Measurements from ENCODE around the gene MDH1. TPM values are rescaled to one million over a fixed set of nuclear protein-coding genes. Genes with fewer than 3 reads are reported as not detected.

The MDH1 gene
- total and polyA plus RNA-seq, 4 donors, result 75.6 to 210 (median 118) TPM

DNA sequence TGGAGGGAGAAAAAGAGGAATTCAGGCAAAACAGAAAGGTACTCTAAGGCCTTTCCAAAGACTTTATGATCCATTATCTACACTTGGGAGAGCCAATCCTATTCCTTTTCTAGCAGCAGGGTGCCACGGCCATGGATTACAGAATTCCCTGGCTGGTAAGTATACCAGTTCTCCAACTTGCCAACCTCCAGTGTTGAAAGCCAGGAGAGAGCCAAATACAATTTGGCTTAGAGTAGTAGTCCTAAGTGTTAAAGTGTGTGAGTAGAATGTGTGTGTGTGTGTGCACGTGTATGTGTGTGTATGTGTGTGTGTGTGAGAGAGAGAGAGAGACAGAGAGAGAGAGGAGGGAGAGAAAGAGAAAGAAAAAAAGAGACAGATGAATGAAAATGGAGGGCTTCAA lies 43.7 kb upstream of the MDH1 start:
- no peak overlapping the region for H3K27ac ChIP-seq (ENCODE audit: low read depth in 1 of 2, low read length in 2 of 2)
- H3K9ac ChIP-seq (ENCODE audit: low read depth in 1 of 2, low read length in 2 of 2), result no peak overlapping the region
- no peaks in the 10 kb centered on the region for H3K4me1 ChIP-seq (ENCODE audit: control insufficient read depth in 4 of 4, insufficient read depth in 4 of 4, low read length in 3 of 4)
- no peak for DNase-seq (ENCODE audit: low spot score)
- TF ChIP-seq, protein P1, sequence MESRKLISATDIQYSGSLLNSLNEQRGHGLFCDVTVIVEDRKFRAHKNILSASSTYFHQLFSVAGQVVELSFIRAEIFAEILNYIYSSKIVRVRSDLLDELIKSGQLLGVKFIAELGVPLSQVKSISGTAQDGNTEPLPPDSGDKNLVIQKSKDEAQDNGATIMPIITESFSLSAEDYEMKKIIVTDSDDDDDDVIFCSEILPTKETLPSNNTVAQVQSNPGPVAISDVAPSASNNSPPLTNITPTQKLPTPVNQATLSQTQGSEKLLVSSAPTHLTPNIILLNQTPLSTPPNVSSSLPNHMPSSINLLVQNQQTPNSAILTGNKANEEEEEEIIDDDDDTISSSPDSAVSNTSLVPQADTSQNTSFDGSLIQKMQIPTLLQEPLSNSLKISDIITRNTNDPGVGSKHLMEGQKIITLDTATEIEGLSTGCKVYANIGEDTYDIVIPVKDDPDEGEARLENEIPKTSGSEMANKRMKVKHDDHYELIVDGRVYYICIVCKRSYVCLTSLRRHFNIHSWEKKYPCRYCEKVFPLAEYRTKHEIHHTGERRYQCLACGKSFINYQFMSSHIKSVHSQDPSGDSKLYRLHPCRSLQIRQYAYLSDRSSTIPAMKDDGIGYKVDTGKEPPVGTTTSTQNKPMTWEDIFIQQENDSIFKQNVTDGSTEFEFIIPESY (IDR thresholded peaks at IDR 0.05), result no peak
- TF ChIP-seq HNF4A (conservative IDR thresholded peaks at IDR 0.05), result no peak
- no peak for TF ChIP-seq RXRA (IDR thresholded peaks at IDR 0.05)
- TF ChIP-seq, protein P2, sequence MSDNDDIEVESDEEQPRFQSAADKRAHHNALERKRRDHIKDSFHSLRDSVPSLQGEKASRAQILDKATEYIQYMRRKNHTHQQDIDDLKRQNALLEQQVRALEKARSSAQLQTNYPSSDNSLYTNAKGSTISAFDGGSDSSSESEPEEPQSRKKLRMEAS (IDR thresholded peaks at IDR 0.05), result no peak
- no peak for TF ChIP-seq GABPA (IDR thresholded peaks at IDR 0.05 in 1 of 2, conservative IDR thresholded peaks at IDR 0.05 in 1 of 2)
- TF ChIP-seq SP1 (IDR thresholded peaks at IDR 0.05), result no peak
- no peak for TF ChIP-seq JUND (IDR thresholded peaks at IDR 0.05)
- TF ChIP-seq RAD21 (IDR thresholded peaks at IDR 0.05), result no peak
- no peak for TF ChIP-seq NR2F2 (IDR thresholded peaks at IDR 0.05)
- TF ChIP-seq FOXA2 (IDR thresholded peaks at IDR 0.05), result no peak
- TF ChIP-seq, protein P3, sequence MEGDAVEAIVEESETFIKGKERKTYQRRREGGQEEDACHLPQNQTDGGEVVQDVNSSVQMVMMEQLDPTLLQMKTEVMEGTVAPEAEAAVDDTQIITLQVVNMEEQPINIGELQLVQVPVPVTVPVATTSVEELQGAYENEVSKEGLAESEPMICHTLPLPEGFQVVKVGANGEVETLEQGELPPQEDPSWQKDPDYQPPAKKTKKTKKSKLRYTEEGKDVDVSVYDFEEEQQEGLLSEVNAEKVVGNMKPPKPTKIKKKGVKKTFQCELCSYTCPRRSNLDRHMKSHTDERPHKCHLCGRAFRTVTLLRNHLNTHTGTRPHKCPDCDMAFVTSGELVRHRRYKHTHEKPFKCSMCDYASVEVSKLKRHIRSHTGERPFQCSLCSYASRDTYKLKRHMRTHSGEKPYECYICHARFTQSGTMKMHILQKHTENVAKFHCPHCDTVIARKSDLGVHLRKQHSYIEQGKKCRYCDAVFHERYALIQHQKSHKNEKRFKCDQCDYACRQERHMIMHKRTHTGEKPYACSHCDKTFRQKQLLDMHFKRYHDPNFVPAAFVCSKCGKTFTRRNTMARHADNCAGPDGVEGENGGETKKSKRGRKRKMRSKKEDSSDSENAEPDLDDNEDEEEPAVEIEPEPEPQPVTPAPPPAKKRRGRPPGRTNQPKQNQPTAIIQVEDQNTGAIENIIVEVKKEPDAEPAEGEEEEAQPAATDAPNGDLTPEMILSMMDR (IDR thresholded peaks at IDR 0.05; ENCODE audit: low read depth, low read length, missing input control), result no peak
- TF ChIP-seq HNF4G (IDR thresholded peaks at IDR 0.05), result no peak
- TF ChIP-seq ATF3 (IDR thresholded peaks at IDR 0.05), result no peak
- TF ChIP-seq YY1 (IDR thresholded peaks at IDR 0.05), result no peak
- no peak for TF ChIP-seq FOXA1 (IDR thresholded peaks at IDR 0.05)
- TF ChIP-seq, protein P4, sequence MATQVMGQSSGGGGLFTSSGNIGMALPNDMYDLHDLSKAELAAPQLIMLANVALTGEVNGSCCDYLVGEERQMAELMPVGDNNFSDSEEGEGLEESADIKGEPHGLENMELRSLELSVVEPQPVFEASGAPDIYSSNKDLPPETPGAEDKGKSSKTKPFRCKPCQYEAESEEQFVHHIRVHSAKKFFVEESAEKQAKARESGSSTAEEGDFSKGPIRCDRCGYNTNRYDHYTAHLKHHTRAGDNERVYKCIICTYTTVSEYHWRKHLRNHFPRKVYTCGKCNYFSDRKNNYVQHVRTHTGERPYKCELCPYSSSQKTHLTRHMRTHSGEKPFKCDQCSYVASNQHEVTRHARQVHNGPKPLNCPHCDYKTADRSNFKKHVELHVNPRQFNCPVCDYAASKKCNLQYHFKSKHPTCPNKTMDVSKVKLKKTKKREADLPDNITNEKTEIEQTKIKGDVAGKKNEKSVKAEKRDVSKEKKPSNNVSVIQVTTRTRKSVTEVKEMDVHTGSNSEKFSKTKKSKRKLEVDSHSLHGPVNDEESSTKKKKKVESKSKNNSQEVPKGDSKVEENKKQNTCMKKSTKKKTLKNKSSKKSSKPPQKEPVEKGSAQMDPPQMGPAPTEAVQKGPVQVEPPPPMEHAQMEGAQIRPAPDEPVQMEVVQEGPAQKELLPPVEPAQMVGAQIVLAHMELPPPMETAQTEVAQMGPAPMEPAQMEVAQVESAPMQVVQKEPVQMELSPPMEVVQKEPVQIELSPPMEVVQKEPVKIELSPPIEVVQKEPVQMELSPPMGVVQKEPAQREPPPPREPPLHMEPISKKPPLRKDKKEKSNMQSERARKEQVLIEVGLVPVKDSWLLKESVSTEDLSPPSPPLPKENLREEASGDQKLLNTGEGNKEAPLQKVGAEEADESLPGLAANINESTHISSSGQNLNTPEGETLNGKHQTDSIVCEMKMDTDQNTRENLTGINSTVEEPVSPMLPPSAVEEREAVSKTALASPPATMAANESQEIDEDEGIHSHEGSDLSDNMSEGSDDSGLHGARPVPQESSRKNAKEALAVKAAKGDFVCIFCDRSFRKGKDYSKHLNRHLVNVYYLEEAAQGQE (IDR thresholded peaks at IDR 0.05), result no peak
- TF ChIP-seq EGR1 (IDR thresholded peaks at IDR 0.05; ENCODE audit: low read depth in 2 of 2), result no peak
- TF ChIP-seq TAF1 (conservative IDR thresholded peaks at IDR 0.05), result no peak
- H3K27me3 ChIP-seq (ENCODE audit: control insufficient read depth in 4 of 4, insufficient read depth in 4 of 4, low read length in 3 of 4), result no peaks in the 10 kb centered on the region
- H3K36me3 ChIP-seq (ENCODE audit: control insufficient read depth in 4 of 4, insufficient read depth in 3 of 4, low read depth in 1 of 4, low read length in 3 of 4), result no peaks in the 10 kb centered on the region
- H3K4me3 ChIP-seq (ENCODE audit: low read depth in 1 of 3, low read length in 3 of 3), result no peak overlapping the region
- WGBS, result 95% methylated on average over 2 of the region's 2 CpGs
- H3K9me3 ChIP-seq (ENCODE audit: control insufficient read depth in 4 of 4, low read length in 3 of 4), result no peaks in the 10 kb centered on the region
